Heart right ventricle (tissue), 16 donors: ENCODE results near the gene KISS1R. TPM values are rescaled to one million over a fixed set of nuclear protein-coding genes. Genes with fewer than 3 reads are reported as not detected.
A peak's percentile ranks its signal among the peaks of the same experiment; 100 is the strongest.

ENCODE experiments used
- ATAC-seq, 8 donors: fragments of 200-7000 bp; cut with Tn5 transposase; one replicate each; pipeline ENCODE4 v1.9.1; 2020; ENCODE audit warnings: mild to moderate bottlenecking in 8 of 8, moderate library complexity in 8 of 8, moderate number of reproducible peaks in 1 of 8
- DNase-seq, 2 donors: peaks; one replicate each; pipeline ENCODE4 v3.0.0-alpha.2; 2020
- H3K27ac ChIP-seq, 10 donors: fragments of 200-600 bp; sonication (generic) in 2 of 10; one replicate each; pipeline versions ENCODE4 v1.5.0 to v1.8.0; 2020 to 2022; ENCODE audit warnings: mild to moderate bottlenecking in 3 of 10
- H3K27me3 ChIP-seq, 7 donors: fragments of 200-600 bp; one replicate each; pipeline ENCODE4 v1.8.0; 2021 to 2022; ENCODE audit warnings: mild to moderate bottlenecking in 2 of 7
- H3K36me3 ChIP-seq, 9 donors: fragments of 200-600 bp; sonication (generic) in 1 of 9; one replicate each; pipeline versions ENCODE4 v1.5.0 to v1.8.0; 2020 to 2022; ENCODE audit warnings: mild to moderate bottlenecking in 2 of 9
- H3K4me1 ChIP-seq, 9 donors: fragments of 200-600 bp; sonication (generic) in 1 of 9; one replicate each; pipeline versions ENCODE4 v1.5.0 to v1.8.0; 2020 to 2022; ENCODE audit warnings: mild to moderate bottlenecking in 4 of 9
- H3K4me3 ChIP-seq, 10 donors: fragments of 200-600 bp; sonication (generic) in 2 of 10; one replicate each; pipeline versions ENCODE4 v1.5.0 to v1.8.0; 2020 to 2022; ENCODE audit warnings: mild to moderate bottlenecking in 7 of 10, moderate library complexity in 2 of 10
- H3K9me3 ChIP-seq, 11 donors: fragments of 200-600 bp in 10 of 11; sonication (generic) in 2 of 11; one replicate each; pipeline versions ENCODE4 v1.5.0 to v1.8.0; 2013 to 2022; ENCODE audit warnings: mild to moderate bottlenecking in 2 of 11, control low read depth in 1 of 11, moderate library complexity in 1 of 11
- CTCF ChIP-seq, 9 donors: fragments of 200-600 bp; sonication (generic) in 2 of 9; IDR thresholded peaks; one replicate each; pipeline versions ENCODE4 v1.5.0 to v1.8.0; 2021 to 2022; ENCODE audit warnings: antibody characterized with exemption in 9 of 9, mild to moderate bottlenecking in 5 of 9, moderate library complexity in 1 of 9
- WGBS, 2 donors: extraction: QIAGEN DNeasy Blood & Tissue Kit; methylation state at CpG; one replicate each; pipeline ENCODE4 v1.1.7; 2013; ENCODE audit warnings: inconsistent platforms in 1 of 2; 5-methylcytosine and 5-hydroxymethylcytosine counted together
- intact Hi-C, 10 donors: fragments of 100-400 bp; cut with DNase I; formaldehyde crosslinking; loops; one replicate each; pipeline versions ENCODE4 v1.11.1 to v1.14.2; 2022
- polyA plus RNA-seq, 2 donors: library from polyadenylated mRNA; stranded (reverse); fragments of 200-250 nt; gene quantifications; one replicate each; pipeline ENCODE4 v1.2.3, GENCODE V29; 2013
- total RNA-seq, 10 donors: library from RNA; stranded (reverse); fragmentation: NEBNext Ultra II Directional in 3 of 10; extraction: Animal tissue kit (Norgen Biotek cat#: 25700) in 3 of 10; gene quantifications; one replicate each; pipeline versions ENCODE4 v1.2.1 to v1.2.4, GENCODE V29; 2021 to 2023
- donor health status: Arrhythmogenic right ventricular cardiomyopathy.
- donor health status: ischemic (EF 13 %, LVEDD 7.1; RV severe dilation, severe dysfunction).
- donor health status: healthy with polysubstance abuse.
- donor health status: DM: no; HTN: yes; CAD: no.
- donor health status: DM: no; HTN: no; CAD: no.
- donor health status: ischemic (EF 25% LVEDD 6.9; RV normal size, moderate dysfunction).
- donor health status: ischemic (EF 25% LVEDD 5.7; RV mildly dilated, moderate dysfunction).
- donor health status: healthy.
- donor health status: DM: yes; HTN: yes; CAD: no.
- donor health status: Ischemic cardiomyopathy.
- donor health status: ischemic (EF 35%, LVEDD 5.7; RV mildly dilated, moderate dysfunction).
- donor health status: nonischemic (EF 11% LVEDD 7.7; RV severe dilation, severe dysfunction).
- donor health status: DM: yes; HTN: yes; CAD: no.
- donor health status: PGD.
- donor health status: ischemic (EF 29% LVEDD 5.4; RV normal size, mild dysfunction).
- donor health status: nonischemic (EF 23%, LVEDD 6.1; RV moderate dilation, normal function).

KISS1R gene
- total and polyA plus RNA-seq, 12 donors, result not detected

DNA sequence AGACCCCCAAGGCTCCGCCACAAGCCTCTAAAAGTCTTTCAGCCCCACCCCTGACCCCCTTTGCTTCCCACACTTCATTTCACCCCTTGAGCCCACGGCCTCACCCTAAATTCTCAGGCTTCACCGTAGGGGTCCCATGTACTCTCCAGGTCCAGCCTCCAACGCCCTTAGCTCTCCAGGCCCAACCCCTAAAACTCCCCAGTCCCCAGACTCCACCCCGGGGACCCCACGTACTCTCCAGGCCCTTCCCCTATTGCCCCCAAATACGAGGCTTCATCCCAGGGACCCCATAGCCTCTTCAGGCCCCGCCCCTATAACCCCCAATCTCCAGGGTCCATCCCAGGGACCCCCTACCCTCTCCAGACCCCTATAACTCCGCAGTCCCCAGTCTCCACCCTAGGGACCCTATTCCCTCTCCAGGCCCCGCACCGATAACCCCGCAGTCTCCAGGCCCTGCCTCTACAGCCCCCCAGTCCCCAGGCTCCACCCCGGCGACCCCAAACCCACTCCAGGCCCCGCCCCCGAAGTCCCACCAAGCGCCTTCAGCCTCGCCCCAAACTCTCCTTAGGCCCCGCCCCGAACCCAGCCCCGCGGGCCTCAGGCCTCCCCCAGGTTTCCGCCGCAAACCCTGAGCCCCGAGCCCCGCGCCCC is 24.8 kb upstream of the KISS1R start:
- Histone ChIP-seq H3K27me3 (no peaks in the 10 kb centered on the region), H3K4me3 (peak overlapping the region; percentile 67 to 92 (median 80)), H3K9me3 (no peaks in the 10 kb centered on the region), H3K4me1 (peaks cover 0 to 19% (median 9%) of the 10 kb centered on the region in 9 donors), H3K27ac (peak overlapping the region; percentile 87 to 97 (median 94)), H3K36me3 (peaks cover 0 to 47% (median 5%) of the 10 kb centered on the region in 9 donors)
- TF ChIP-seq CTCF (IDR thresholded peaks at IDR 0.05), result no peak
- DNase-seq, result peak in 1 of 2 donors; percentile 52
- intact Hi-C loops, result no loop called here
- ATAC-seq, result peak in 1 of 8 donors; percentile 2
- 4 to 6% methylated on average over 22 to 27 of the region's 27 CpGs for WGBS, 2 donors

- Histone ChIP-seq H3K27me3 (no peaks in the 10 kb centered on the region), H3K4me3 (peak within 1 kb of the TSS; percentile 67 to 92 (median 80)), H3K36me3 (peaks cover 0 to 46% (median 5%) of the 10 kb centered on the region in 9 donors), H3K27ac (peak within 1 kb of the TSS; percentile 87 to 97 (median 94)), H3K4me1 (peaks cover 0 to 19% (median 9%) of the 10 kb centered on the region in 9 donors), H3K9me3 (no peaks in the 10 kb centered on the region)
- 1% methylated on average over 54 to 69 of the region's 69 CpGs for WGBS, 2 donors
- no peak for TF ChIP-seq CTCF (IDR thresholded peaks at IDR 0.05)
- peak; percentile 89 to 91 for DNase-seq
- peak; percentile 95 to 99 (median 98) for ATAC-seq
- intact Hi-C loops, result loop anchor here in 1 of 10 donors (1.0 kb wide), 1 partner anchor 20 kb away; the partner anchor contains the start of gene R3HDM4
These were observed 24.0 kb upstream of the KISS1R start, which contains the start of the genes MED16 and RNU6-9 for GRCh38 chr19:892894-893689. MED16 (minus strand) TSS chr19:893187; CDS start chr19:891131, 2,056 bp downstream. RNU6-9 (plus strand) TSS chr19:893484.

DNA sequence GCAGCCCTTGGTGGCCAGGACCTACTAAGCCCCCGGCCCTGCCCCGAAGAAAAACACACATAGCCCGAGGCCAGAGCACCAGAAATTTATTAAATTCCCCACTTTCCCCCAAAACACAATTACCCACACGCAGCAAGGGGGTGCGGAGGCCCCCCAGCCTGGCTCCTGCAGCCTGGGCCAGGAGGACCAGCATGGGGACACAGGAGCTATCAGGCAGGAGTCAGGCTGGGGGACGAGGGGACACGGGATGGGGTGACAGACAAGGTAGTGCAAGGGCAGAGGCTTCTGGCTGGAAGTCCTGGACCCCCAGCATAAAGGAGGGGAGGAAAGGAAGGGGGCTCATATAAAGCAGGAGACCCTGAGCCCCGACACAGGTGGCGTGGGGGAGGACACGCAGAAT is 20.7 kb upstream of the KISS1R start:
- Histone ChIP-seq H3K27ac (no peak overlapping the region), H3K4me3 (no peak overlapping the region), H3K36me3 (peaks cover 0 to 43% (median 0%) of the 10 kb centered on the region in 9 donors), H3K27me3 (no peaks in the 10 kb centered on the region), H3K9me3 (no peaks in the 10 kb centered on the region), H3K4me1 (peaks cover 0 to 13% (median 6%) of the 10 kb centered on the region in 9 donors)
- no peak for ATAC-seq
- DNase-seq, result no peak
- TF ChIP-seq CTCF (IDR thresholded peaks at IDR 0.05), result no peak
- WGBS, 2 donors, result 95 to 98% methylated on average over 10 of the region's 10 CpGs
- intact Hi-C loops, result no loop called here

- TF ChIP-seq CTCF (IDR thresholded peaks at IDR 0.05), result no peak
- WGBS, 2 donors, result 93 to 94% methylated on average over 11 of the region's 11 CpGs
- no peak overlapping the region for H3K4me3 ChIP-seq
- no peak overlapping the region for H3K27ac ChIP-seq
- H3K27me3 ChIP-seq, result no peaks in the 10 kb centered on the region
- ATAC-seq (no peak), DNase-seq (no peak)
- peaks cover 0 to 11% (median 3%) of the 10 kb centered on the region in 9 donors for H3K4me1 ChIP-seq
- intact Hi-C loops, result no loop called here
- H3K36me3 ChIP-seq, result peaks cover 0 to 48% (median 0%) of the 10 kb centered on the region in 9 donors
- H3K9me3 ChIP-seq, result no peaks in the 10 kb centered on the region
These were observed 20.1 kb upstream of the KISS1R start for GRCh38 chr19:896999-897398.
